ENCODE data around the gene B3GAT2. TPM values are rescaled to one million over a fixed set of nuclear protein-coding genes. Genes with fewer than 3 reads are reported as not detected.

The B3GAT2 gene
- total RNA-seq, result not detected

DNA sequence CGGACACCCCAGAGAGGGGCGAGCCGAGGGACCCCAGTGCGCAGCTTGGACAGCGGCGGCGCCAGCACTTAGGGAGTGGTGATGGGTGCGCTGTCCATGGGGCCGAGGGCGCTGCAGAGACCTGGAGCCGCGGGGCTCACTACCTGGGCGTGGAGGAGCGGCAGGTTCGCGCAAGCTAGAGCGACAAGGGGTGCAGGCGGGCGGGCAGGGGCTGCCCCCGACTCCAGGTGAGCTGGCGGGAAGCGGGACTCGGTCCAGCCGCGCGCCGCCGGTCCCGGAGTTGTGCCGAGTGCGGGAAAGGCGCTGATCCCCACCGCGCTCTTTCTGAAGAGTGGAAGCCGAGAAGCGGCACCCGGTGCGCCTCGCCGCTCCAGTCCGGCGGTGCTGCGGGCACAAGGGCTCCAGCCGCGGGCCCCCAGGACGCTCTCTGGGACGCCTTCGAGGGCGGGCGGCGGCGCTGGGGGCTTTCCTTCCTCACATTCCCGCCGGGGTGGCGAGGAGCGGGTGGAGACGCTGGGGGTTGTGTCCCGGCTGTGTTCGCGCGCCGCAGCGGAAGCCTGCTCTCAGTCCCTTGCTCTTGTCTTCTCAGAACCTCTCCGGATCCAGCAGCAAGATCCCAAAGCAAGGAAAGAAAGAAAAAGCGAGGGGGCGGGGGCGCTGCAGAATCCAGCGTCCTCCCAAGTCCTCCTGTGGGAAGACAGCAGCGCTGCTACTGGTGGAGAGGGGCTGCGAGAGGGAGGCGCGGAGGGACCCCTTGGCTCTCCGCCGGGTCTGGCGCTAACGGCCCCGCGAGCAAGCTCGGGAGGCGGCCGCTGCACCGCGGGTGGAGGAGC is at the start of gene B3GAT2:
B3GAT2 (minus strand) TSS at position 610 of the 833 bp plus-strand sequence. CDS start 631 bp downstream, outside the sequence.
- peak within 1 kb of the TSS; percentile 37 for H3K4me3 ChIP-seq
- no peak within 1 kb of the TSS for H3K27ac ChIP-seq
- TF ChIP-seq, protein P1, sequence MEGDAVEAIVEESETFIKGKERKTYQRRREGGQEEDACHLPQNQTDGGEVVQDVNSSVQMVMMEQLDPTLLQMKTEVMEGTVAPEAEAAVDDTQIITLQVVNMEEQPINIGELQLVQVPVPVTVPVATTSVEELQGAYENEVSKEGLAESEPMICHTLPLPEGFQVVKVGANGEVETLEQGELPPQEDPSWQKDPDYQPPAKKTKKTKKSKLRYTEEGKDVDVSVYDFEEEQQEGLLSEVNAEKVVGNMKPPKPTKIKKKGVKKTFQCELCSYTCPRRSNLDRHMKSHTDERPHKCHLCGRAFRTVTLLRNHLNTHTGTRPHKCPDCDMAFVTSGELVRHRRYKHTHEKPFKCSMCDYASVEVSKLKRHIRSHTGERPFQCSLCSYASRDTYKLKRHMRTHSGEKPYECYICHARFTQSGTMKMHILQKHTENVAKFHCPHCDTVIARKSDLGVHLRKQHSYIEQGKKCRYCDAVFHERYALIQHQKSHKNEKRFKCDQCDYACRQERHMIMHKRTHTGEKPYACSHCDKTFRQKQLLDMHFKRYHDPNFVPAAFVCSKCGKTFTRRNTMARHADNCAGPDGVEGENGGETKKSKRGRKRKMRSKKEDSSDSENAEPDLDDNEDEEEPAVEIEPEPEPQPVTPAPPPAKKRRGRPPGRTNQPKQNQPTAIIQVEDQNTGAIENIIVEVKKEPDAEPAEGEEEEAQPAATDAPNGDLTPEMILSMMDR (IDR thresholded peaks at IDR 0.05), result no peak
- no peaks in the 10 kb centered on the region for H3K9me3 ChIP-seq
- no peak within 1 kb of the TSS for H3K9ac ChIP-seq (ENCODE audit: low read depth in 2 of 2, low read length in 2 of 2)
- H3K4me1 ChIP-seq, result peaks cover 7% of the 10 kb centered on the region
- no peaks in the 10 kb centered on the region for H3K36me3 ChIP-seq
- peaks cover 38% of the 10 kb centered on the region for H3K27me3 ChIP-seq
- DNase-seq, result no peak
- intact Hi-C loops (cut with DNase I), result loop anchor here (5.0 to 10.0 kb wide), 2 partner anchors 252 to 649 kb away; no protein-coding TSS in a partner anchor

- Histone ChIP-seq H3K9me3 (no peaks in the 10 kb centered on the region), H3K27me3 (no peaks in the 10 kb centered on the region), H3K27ac (no peak overlapping the region), H3K9ac (ENCODE audit: low read depth in 2 of 2, low read length in 2 of 2) (no peak overlapping the region), H3K4me3 (no peak overlapping the region), H3K4me1 (no peaks in the 10 kb centered on the region), H3K36me3 (no peaks in the 10 kb centered on the region)
- intact Hi-C loops (cut with DNase I), result no loop called here
- DNase-seq, result no peak
- TF ChIP-seq, protein P1 (IDR thresholded peaks at IDR 0.05), result no peak
Observed at GRCh38 chr6:70998148-70998547, 41.3 kb upstream of the B3GAT2 start.

GRCh38 chr6:70997379-70997778 is 40.5 kb upstream of the B3GAT2 start:
- no peak for DNase-seq
- no peaks in the 10 kb centered on the region for H3K4me1 ChIP-seq
- intact Hi-C loops (cut with DNase I), result no loop called here
- H3K36me3 ChIP-seq, result no peaks in the 10 kb centered on the region
- TF ChIP-seq, protein P1 (IDR thresholded peaks at IDR 0.05), result no peak
- no peak overlapping the region for H3K9ac ChIP-seq (ENCODE audit: low read depth in 2 of 2, low read length in 2 of 2)
- no peaks in the 10 kb centered on the region for H3K9me3 ChIP-seq
- H3K27me3 ChIP-seq, result no peaks in the 10 kb centered on the region
- H3K27ac ChIP-seq, result no peak overlapping the region
- no peak overlapping the region for H3K4me3 ChIP-seq

DNA sequence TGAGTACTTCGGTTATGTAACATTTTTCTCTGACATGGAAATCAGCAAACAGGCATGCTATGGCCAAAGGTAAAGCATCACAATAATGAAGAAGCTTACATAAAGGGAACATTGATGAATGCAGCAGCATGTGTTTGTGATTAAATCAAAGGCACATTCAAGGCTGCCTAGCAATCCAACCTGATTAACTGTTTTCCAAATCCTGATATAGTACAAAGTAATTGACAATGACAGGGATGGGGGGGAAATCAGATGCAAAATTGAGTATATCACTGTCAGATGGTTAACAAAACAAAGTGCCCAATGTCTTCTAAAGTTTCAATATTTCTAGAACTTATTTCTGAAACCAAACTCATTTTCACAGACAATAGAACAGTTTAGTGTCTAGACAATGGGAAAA is 39.2 kb upstream of the B3GAT2 start:
- H3K36me3 ChIP-seq, result no peaks in the 10 kb centered on the region
- no peaks in the 10 kb centered on the region for H3K9me3 ChIP-seq
- H3K27me3 ChIP-seq, result no peaks in the 10 kb centered on the region
- intact Hi-C loops (cut with DNase I), result no loop called here
- TF ChIP-seq, protein P1 (IDR thresholded peaks at IDR 0.05), result no peak
- H3K27ac ChIP-seq, result no peak overlapping the region
- no peaks in the 10 kb centered on the region for H3K4me1 ChIP-seq
- no peak overlapping the region for H3K9ac ChIP-seq (ENCODE audit: low read depth in 2 of 2, low read length in 2 of 2)
- H3K4me3 ChIP-seq, result no peak overlapping the region
- no peak for DNase-seq

DNA sequence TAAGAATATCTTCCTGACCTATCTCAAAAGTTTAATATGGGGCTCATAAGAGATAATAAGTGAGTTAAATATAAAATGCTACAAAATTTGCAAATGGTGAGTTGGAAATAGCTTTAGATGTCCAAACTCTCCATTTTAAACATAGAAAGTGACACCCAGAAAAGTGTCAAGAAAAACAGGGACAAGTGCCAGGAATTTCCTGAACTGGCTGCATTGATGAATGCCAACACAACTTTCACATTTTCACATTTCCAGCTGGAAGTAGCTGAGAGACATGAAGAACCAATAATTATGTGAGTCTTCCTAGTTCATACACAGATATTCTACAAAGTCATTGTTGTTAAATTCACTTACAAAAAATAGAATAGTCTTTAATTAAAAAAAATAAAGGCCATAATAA is 38.6 kb upstream of the B3GAT2 start:
- Histone ChIP-seq H3K27ac (no peak overlapping the region), H3K9me3 (no peaks in the 10 kb centered on the region), H3K27me3 (no peaks in the 10 kb centered on the region), H3K36me3 (no peaks in the 10 kb centered on the region), H3K4me3 (no peak overlapping the region), H3K9ac (ENCODE audit: low read depth in 2 of 2, low read length in 2 of 2) (no peak overlapping the region), H3K4me1 (no peaks in the 10 kb centered on the region)
- TF ChIP-seq, protein P1 (IDR thresholded peaks at IDR 0.05), result no peak
- no peak for DNase-seq
- intact Hi-C loops (cut with DNase I), result no loop called here
